ENCODE data around the gene TIMELESS.
"Not testable (repeated sequence)": the region's sequence is repeated elsewhere in the genome, so short reads cannot be mapped to it uniquely, and the experiment has no call there.

The TIMELESS gene

GRCh38 chr12:56408799-56409417 lies 40.3 kb downstream of the TIMELESS start:
- no peak for DNase-seq

GRCh38 chr12:56404227-56404626 lies 45.0 kb downstream of the TIMELESS start:
- DNase-seq: not testable (repeated sequence)

GRCh38 chr12:56401612-56402011 lies 47.6 kb downstream of the TIMELESS start:
- not testable (repeated sequence) for DNase-seq

GRCh38 chr12:56401125-56401524 lies 48.1 kb downstream of the TIMELESS start:
- not testable (repeated sequence) for DNase-seq

GRCh38 chr12:56399466-56399865 lies 49.8 kb downstream of the TIMELESS start:
- DNase-seq: not testable (repeated sequence)

- no peak for DNase-seq
Observed at GRCh38 chr12:56398324-56398723, 50.9 kb downstream of the TIMELESS start.

GRCh38 chr12:56392331-56392730 lies 56.9 kb downstream of the TIMELESS start:
- no peak for DNase-seq

- no peak for DNase-seq
Observed at GRCh38 chr12:56391721-56392120, 57.5 kb downstream of the TIMELESS start.

- no peak for DNase-seq
Observed at GRCh38 chr12:56389412-56389811, 59.8 kb downstream of the TIMELESS start.

- no peak for DNase-seq
Observed at GRCh38 chr12:56387152-56387736, 62.0 kb downstream of the TIMELESS start.

GRCh38 chr12:56385873-56386272 lies 63.4 kb downstream of the TIMELESS start:
- no peak for DNase-seq

- no peak for DNase-seq
Observed at GRCh38 chr12:56382611-56383010, 66.6 kb downstream of the TIMELESS start.

GRCh38 chr12:56377989-56378316 lies 71.3 kb downstream of the TIMELESS start:
- no peak for DNase-seq

- DNase-seq: no peak
Observed at GRCh38 chr12:56377310-56377988, 71.8 kb downstream of the TIMELESS start.

GRCh38 chr12:56375598-56376434 lies 73.4 kb downstream of the TIMELESS start:
- peak in 1 of 2 donors; percentile 57 for DNase-seq

- DNase-seq: no peak
Observed at GRCh38 chr12:56374726-56375597, 74.3 kb downstream of the TIMELESS start.

GRCh38 chr12:56373515-56373914 lies 75.7 kb downstream of the TIMELESS start:
- no peak for DNase-seq

- DNase-seq: no peak
Observed at GRCh38 chr12:56366948-56367347, 82.3 kb downstream of the TIMELESS start.

All from CD4-positive, alpha-beta T cell treated with Interleukin-4 for 1 hour (primary cell).